A549 treated with CpdA at 1 μM for 4 hours (cell line): ENCODE data around the gene SCYGR8. TPM values are rescaled to one million over a fixed set of nuclear protein-coding genes. Genes with fewer than 3 reads are reported as not detected.

Source experiments
- total RNA-seq: library from RNA; stranded (reverse); fragments of 200-300 nt; extraction: Qiagen RNA extraction; gene quantifications from 5 replicates; pipeline ENCODE4 v1.2.3, GENCODE V29; 2022; ENCODE audit warnings: low read depth

SCYGR8 gene, protein sequence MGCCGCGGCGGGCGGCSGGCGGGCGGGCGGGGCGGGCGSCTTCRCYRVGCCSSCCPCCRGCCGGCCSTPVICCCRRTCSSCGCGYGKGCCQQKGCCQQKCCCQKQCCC
- total RNA-seq = not detected in 5 replicates

DNA sequence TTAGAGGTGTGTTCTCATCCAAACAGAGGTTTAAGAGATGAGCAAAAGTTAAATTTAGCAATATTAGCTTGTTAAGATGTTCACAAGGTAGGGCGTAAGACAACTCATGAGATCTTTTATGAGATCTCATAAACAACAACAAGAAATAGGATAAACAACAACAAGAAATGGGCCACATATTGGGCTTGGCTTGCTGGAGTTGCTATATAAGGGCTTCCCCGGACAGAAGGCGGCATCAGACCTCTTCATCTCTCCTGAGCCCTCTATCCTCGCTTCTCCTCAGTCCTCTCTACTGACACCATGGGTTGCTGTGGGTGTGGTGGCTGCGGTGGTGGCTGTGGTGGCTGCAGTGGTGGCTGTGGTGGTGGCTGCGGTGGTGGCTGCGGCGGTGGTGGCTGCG is at the start of gene SCYGR8:
TSS of gene SCYGR8 (plus strand) at position 301 of the 400 bp plus-strand sequence. CDS start at position 301, 0 bp downstream.

GRCh38 chr2:227717687-227718567 is 27.8 kb upstream of the SCYGR8 start, which contains the start of gene SLC19A3:
SLC19A3 (minus strand) TSS chr2:227718028; CDS start chr2:227702318, 15,710 bp downstream.

DNA sequence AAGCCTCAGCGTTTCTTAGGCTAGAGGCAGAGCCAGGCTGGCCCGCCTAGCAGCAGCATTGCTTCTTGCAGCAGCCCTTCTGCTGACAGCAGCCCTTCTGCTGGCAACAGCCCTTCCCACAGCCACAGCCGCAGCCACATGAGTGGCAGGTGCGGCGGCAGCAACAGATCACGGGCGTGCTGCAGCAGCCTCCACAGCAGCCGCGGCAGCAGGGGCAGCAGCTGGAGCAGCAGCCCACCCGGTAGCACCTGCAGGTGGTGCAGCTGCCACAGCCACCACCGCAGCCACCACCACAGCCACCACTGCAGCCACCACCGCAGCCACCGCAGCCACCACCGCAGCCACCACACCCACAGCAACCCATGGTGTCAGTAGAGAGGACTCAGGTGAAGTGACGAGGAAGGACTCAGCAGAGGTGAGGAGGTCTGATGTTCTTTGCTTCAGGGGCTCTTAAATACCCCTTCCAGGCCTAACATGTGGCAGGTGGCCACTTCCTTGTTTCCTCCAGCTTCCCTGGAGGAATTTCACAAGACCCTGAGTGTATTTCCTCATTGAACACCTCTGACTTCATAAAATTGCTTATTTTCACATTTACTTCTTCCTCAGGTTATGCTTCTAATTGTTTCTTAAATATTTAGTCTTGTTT is 21.2 kb upstream of the SCYGR8 start, which contains the start of gene SCYGR6:
TSS of gene SCYGR6 (minus strand) at position 364 of the 646 bp plus-strand sequence. CDS start at position 364, 0 bp downstream.

DNA sequence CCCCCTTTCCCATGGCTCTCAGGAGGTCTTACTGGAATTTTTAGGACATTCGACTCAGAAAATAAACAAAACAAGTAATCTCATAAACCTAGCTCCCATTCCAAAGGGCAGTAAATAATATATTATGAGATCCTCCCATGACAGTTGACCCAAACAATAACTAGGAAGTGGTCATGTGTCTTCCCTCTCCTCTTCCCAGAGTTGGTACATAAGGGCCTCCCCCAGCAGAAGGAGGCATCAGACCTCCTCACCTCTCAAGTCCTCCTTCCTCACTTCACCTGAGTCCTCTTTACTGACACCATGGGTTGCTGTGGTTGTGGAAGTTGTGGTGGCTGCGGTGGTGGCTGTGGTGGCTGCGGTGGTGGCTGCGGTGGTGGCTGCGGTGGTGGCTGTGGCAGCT is 17.7 kb upstream of the SCYGR8 start, which contains the start of gene SCYGR7:
TSS of gene SCYGR7 (plus strand) at position 301 of the 400 bp plus-strand sequence. CDS start at position 301, 0 bp downstream.

Other genes starting within 250 kb of the SCYGR8 start
- gene SCYGR2, start 147.0 kb upstream of the SCYGR8 start, total RNA-seq = not detected in 5 replicates
- not detected in 5 replicates for gene SCYGR3, start 131.1 kb upstream of the SCYGR8 start, total RNA-seq
- 0.09 TPM in 1 of 5 replicates, not detected in the others for gene SCYGR4, start 128.4 kb upstream of the SCYGR8 start, total RNA-seq
- not detected in 5 replicates for gene SCYGR5, start 79.1 kb upstream of the SCYGR8 start, total RNA-seq
- gene SLC19A3, start 27.9 kb upstream of the SCYGR8 start, total RNA-seq = 2.5 to 3.6 TPM (median 2.8 TPM) in 5 replicates
- gene SCYGR6, start 21.1 kb upstream of the SCYGR8 start, total RNA-seq = not detected in 5 replicates
- not detected in 5 replicates for gene SCYGR7, start 17.6 kb upstream of the SCYGR8 start, total RNA-seq
- gene CCL20, start 67.9 kb downstream of the SCYGR8 start, total RNA-seq = 1.8 to 4.4 TPM (median 2.7 TPM) in 5 replicates
- gene DAW1, start 125.7 kb downstream of the SCYGR8 start, total RNA-seq = 1.6 to 3.1 TPM (median 1.9 TPM) in 5 replicates